Adrenal gland (tissue), 12 donors: ENCODE measurements around the gene MYEF2. TPM values are rescaled to one million over a fixed set of nuclear protein-coding genes. Genes with fewer than 3 reads are reported as not detected.

ENCODE experiments used
- DNase-seq, 7 donors: peaks; one replicate each; pipeline ENCODE4 v3.0.0-alpha.2; 2019 to 2020
- H3K27ac ChIP-seq, 5 donors: fragments of 200-600 bp; sonication (generic) in 4 of 5; 1 replicate in 3 of 5; 2 replicates in 2 of 5; pipeline versions ENCODE4 v1.5.1 to v1.8.0; 2016 to 2020; ENCODE audit warnings: mild to moderate bottlenecking in 1 of 5
- H3K27me3 ChIP-seq: fragments of 200-600 bp; 2 replicates; pipeline ENCODE4 v1.8.0; 2021
- H3K36me3 ChIP-seq, 2 donors: fragments of 200-600 bp; replicated peaks in 1 of 2; 1 replicate in 1 of 2; 2 replicates in 1 of 2; pipeline versions ENCODE4 v1.5.1 to v1.8.0; 2018 to 2022
- H3K4me1 ChIP-seq, 2 donors: fragments of 200-600 bp; replicated peaks in 1 of 2; 1 replicate in 1 of 2; 2 replicates in 1 of 2; pipeline versions ENCODE4 v1.5.1 to v1.8.0; 2018 to 2021
- H3K4me3 ChIP-seq, 4 donors: fragments of 200-600 bp; sonication (generic) in 3 of 4; one replicate each; pipeline ENCODE4 v1.5.1; 2016 to 2018
- H3K9me3 ChIP-seq, 3 donors: fragments of 200-600 bp; sonication (generic) in 1 of 3; replicated peaks in 1 of 3; 1 replicate in 2 of 3; 2 replicates in 1 of 3; pipeline versions ENCODE4 v1.5.1 to v1.8.0; 2016 to 2021
- CTCF ChIP-seq, 6 experiments: fragments of 450-650 bp in 4 of 6; fragments of 200-600 bp in 2 of 6; sonication (generic) in 1 of 6; IDR thresholded peaks; 1 replicate in 5 of 6; 2 replicates in 1 of 6; pipeline versions ENCODE4 v1.5.1 to v1.8.0; 2016 to 2021; ENCODE audit warnings: antibody characterized with exemption in 6 of 6, mild to moderate bottlenecking in 2 of 6, moderate library complexity in 1 of 6
- POLR2A ChIP-seq, 2 donors: fragments of 450-650 bp; IDR thresholded peaks; one replicate each; pipeline ENCODE4 v1.6.1; 2017; ENCODE audit warnings: antibody characterized with exemption in 2 of 2, mild to moderate bottlenecking in 2 of 2, moderate library complexity in 1 of 2
- WGBS, 4 donors: extraction: QIAGEN DNeasy Blood & Tissue Kit in 2 of 4; methylation state at CpG; one replicate each; pipeline versions ENCODE4 v1.1.5 to v1.1.7; 2013 to 2017; 5-methylcytosine and 5-hydroxymethylcytosine counted together
- intact Hi-C, 2 donors: fragments of 100-400 bp; cut with DNase I; formaldehyde crosslinking; loops; one replicate each; pipeline versions ENCODE4 v1.14.1 to v1.15.0; 2022 to 2023
- polyA plus RNA-seq, 3 donors: library from polyadenylated mRNA; stranded (reverse); fragments of 200-250 nt in 2 of 3; fragments of 350-450 nt in 1 of 3; fragmentation: Illumina TruSeq in 1 of 3; extraction: RNeasy Lipid Tissue Mini Kit (QIAGEN cat#74804) in 1 of 3; gene quantifications; one replicate each; pipeline ENCODE4 v1.2.3, GENCODE V29; 2013 to 2014
- total RNA-seq, 9 donors: library from RNA; depleted of rRNA in 4 of 9; stranded (reverse); fragments of >200 nt in 4 of 9; fragments of 120-200 nt in 1 of 9; fragmentation: NEBNext Ultra II Directional in 1 of 9; extraction: Animal tissue kit (Norgen Biotek cat#: 25700) in 1 of 9; gene quantifications; one replicate each; pipeline versions ENCODE4 v1.1.0 to v1.2.4, GENCODE V29; 2013 to 2023
- donor health status: healthy with polysubstance abuse.
- donor health status: Bipolar disorder and iron deficiency.
- donor health status: DM: yes; HTN: yes; CAD: no.
- donor health status: DM: no; HTN: no; CAD: no.
- donor health status: DM: no; HTN: no; CAD: no.
- donor health status: DM: yes; HTN: yes; CAD: no.

MYEF2 gene
- total and polyA plus RNA-seq, 12 donors, result 5.9 to 57.0 (median 35.2) TPM

- 91 to 97% (median 93%) methylated on average over 4 of the region's 4 CpGs for WGBS, 4 donors
- intact Hi-C loops, result no loop called here
- H3K27me3 ChIP-seq, result no peaks in the 10 kb centered on the region
Measured at GRCh38 chr15:48109212-48109611, 68.9 kb downstream of the MYEF2 start.

GRCh38 chr15:48105936-48106335, 72.2 kb downstream of the MYEF2 start:
- DNase-seq, result no peak
- intact Hi-C loops, result no loop called here
- WGBS, 4 donors, result 30 to 51% (median 45%) methylated on average over 2 of the region's 2 CpGs

More at GRCh38 chr15:48109212-48109611, 68.9 kb downstream of the MYEF2 start:
- Histone ChIP-seq H3K27ac (no peak overlapping the region), H3K4me1 (no peaks in the 10 kb centered on the region), H3K36me3 (no peaks in the 10 kb centered on the region), H3K9me3 (no peaks in the 10 kb centered on the region), H3K4me3 (no peak overlapping the region)
- TF ChIP-seq POLR2A (IDR thresholded peaks at IDR 0.05) (no peak), CTCF (IDR thresholded peaks at IDR 0.05) (no peak)
- DNase-seq, result no peak

GRCh38 chr15:48103647-48104046, 74.4 kb downstream of the MYEF2 start:
- TF ChIP-seq POLR2A (IDR thresholded peaks at IDR 0.05) (no peak), CTCF (IDR thresholded peaks at IDR 0.05) (no peak)
- H3K27ac ChIP-seq, result no peak overlapping the region
- 65 to 82% (median 80%) methylated on average over 5 of the region's 5 CpGs for WGBS, 4 donors
- no peaks in the 10 kb centered on the region for H3K27me3 ChIP-seq
- no peaks in the 10 kb centered on the region for H3K36me3 ChIP-seq
- DNase-seq, result no peak
- H3K4me3 ChIP-seq, result no peak overlapping the region
- intact Hi-C loops, result no loop called here
- no peaks in the 10 kb centered on the region for H3K9me3 ChIP-seq
- no peaks in the 10 kb centered on the region for H3K4me1 ChIP-seq

More at GRCh38 chr15:48105936-48106335, 72.2 kb downstream of the MYEF2 start:
- Histone ChIP-seq H3K36me3 (no peaks in the 10 kb centered on the region), H3K27ac (no peak overlapping the region), H3K27me3 (no peaks in the 10 kb centered on the region), H3K4me3 (no peak overlapping the region), H3K4me1 (no peaks in the 10 kb centered on the region), H3K9me3 (no peaks in the 10 kb centered on the region)
- no peak for TF ChIP-seq POLR2A (IDR thresholded peaks at IDR 0.05)
- no peak for TF ChIP-seq CTCF (IDR thresholded peaks at IDR 0.05)

DNA sequence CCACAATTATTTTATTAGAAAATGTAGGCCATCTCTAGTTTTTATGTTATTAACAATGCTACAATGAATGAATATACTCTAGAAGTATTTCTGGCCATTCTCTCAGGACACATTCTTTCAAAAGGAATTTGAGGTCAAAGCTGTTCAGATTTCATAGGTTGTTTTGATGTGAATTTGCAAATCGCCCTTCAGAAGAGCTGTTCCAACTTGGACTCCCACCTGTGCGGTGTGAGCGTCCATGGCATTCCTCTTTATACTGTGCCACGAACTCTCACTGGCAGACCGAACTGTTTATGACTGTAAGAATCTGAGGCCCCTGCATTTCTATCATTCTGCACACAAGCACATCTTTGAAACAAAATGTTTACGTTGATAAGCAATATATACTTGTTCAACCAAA, 75.9 kb downstream of the MYEF2 start:
- Histone ChIP-seq H3K27ac (no peak overlapping the region), H3K9me3 (no peaks in the 10 kb centered on the region), H3K4me3 (no peak overlapping the region), H3K27me3 (no peaks in the 10 kb centered on the region), H3K36me3 (no peaks in the 10 kb centered on the region), H3K4me1 (no peaks in the 10 kb centered on the region)
- 80 to 89% (median 85%) methylated on average over 6 of the region's 6 CpGs for WGBS, 4 donors
- TF ChIP-seq CTCF (IDR thresholded peaks at IDR 0.05) (no peak), POLR2A (IDR thresholded peaks at IDR 0.05) (no peak)
- intact Hi-C loops, result no loop called here
- DNase-seq, result no peak
